K562 (cell line): ENCODE measurements around the gene TRMT1. TPM values are rescaled to one million over a fixed set of nuclear protein-coding genes. Genes with fewer than 3 reads are reported as not detected.

Experiments used
- CBFA2T3 ChIP-seq: fragments of 450-650 bp; IDR thresholded peaks from 2 replicates; pipeline ENCODE4 v1.6.1; 2017
- ETS1 ChIP-seq: conservative IDR thresholded peaks from 2 replicates; pipeline ENCODE4 v1.6.1; 2011; ENCODE audit warnings: low read depth, mild to moderate bottlenecking, low read length; ENCODE audit not compliant: control insufficient read depth
- HEY1 ChIP-seq: fragments of 250-450 bp; sonication (Bioruptor Pico); IDR thresholded peaks from 2 replicates; pipeline ENCODE4 v1.5.0; 2020; ENCODE audit warnings: mild to moderate bottlenecking, moderate library complexity, borderline replicate concordance
- LEF1 ChIP-seq: fragments of 450-650 bp; IDR thresholded peaks from 2 replicates; pipeline ENCODE4 v1.6.1; 2016; ENCODE audit warnings: mild to moderate bottlenecking
- MLLT1 ChIP-seq, 2 experiments: fragments of 450-650 bp; IDR thresholded peaks; 2 replicates each; pipeline ENCODE4 v1.6.1; 2016
- MYNN ChIP-seq, 2 experiments: sonication (generic); formaldehyde crosslinking in 1 of 2; IDR thresholded peaks; 2 replicates each; pipeline versions ENCODE4 v1.5.0 to v1.6.1; 2016 to 2020; ENCODE audit warnings: antibody characterized with exemption in 1 of 2, missing genetic modification reagents in 1 of 2
- NR1H2 ChIP-seq: sonication (generic); formaldehyde crosslinking; IDR thresholded peaks from 2 replicates; pipeline ENCODE4 v1.4.0; 2020; ENCODE audit warnings: mild to moderate bottlenecking, missing genetic modification reagents
- PCBP1 ChIP-seq: fragments of 200-400 bp; formaldehyde crosslinking; IDR thresholded peaks from 2 replicates; pipeline ENCODE4 v1.6.1; 2018; ENCODE audit warnings: mild to moderate bottlenecking, low read depth, low read length; ENCODE audit not compliant: poor library complexity, severe bottlenecking
- SMARCA4 ChIP-seq: fragments of 450-650 bp; IDR thresholded peaks from 2 replicates; pipeline ENCODE4 v1.6.1; 2016
- TAF1 ChIP-seq: IDR thresholded peaks from 2 replicates; pipeline ENCODE4 v1.6.1; 2011; ENCODE audit warnings: mild to moderate bottlenecking, low read length, moderate library complexity; ENCODE audit not compliant: insufficient read depth, control insufficient read depth, severe bottlenecking; ENCODE audit errors: extremely low read depth
- ZBTB12 ChIP-seq: fragments of 250-450 bp; sonication (Bioruptor Pico); IDR thresholded peaks from 2 replicates; pipeline ENCODE4 v1.4.0; 2020
- ZBTB8A ChIP-seq: fragments of 450-650 bp; IDR thresholded peaks from 2 replicates; pipeline ENCODE4 v1.6.1; 2018; ENCODE audit warnings: mild to moderate bottlenecking, moderate library complexity; ENCODE audit not compliant: partially characterized antibody
- ZFP36 ChIP-seq: fragments of 150-350 bp; IDR thresholded peaks from 2 replicates; pipeline ENCODE4 v1.6.1; 2018; ENCODE audit warnings: low read length, low read depth; ENCODE audit not compliant: partially characterized antibody
- ZNF277 ChIP-seq: fragments of 250-450 bp; sonication (Bioruptor Pico); IDR thresholded peaks from 2 replicates; pipeline ENCODE4 v1.8.0; 2022; ENCODE audit warnings: inconsistent platforms, mild to moderate bottlenecking, moderate library complexity, borderline replicate concordance
- polyA plus RNA-seq, 8 experiments: library from polyadenylated mRNA; depleted of rRNA in 4 of 8; stranded (reverse) in 5 of 8; unstranded in 3 of 8; fragments of >200 nt; fragmentation: Nextera tagmentation in 2 of 8; fragmentation: Illumina TruSeq in 1 of 8; extraction: Ambion mirVana in 2 of 8; extraction: Trizol in 1 of 8; gene quantifications; 2 replicates each; pipeline versions ENCODE4 v1.2.1 to v1.2.3, GENCODE V29; 2011 to 2014; ENCODE audit warnings: inconsistent platforms in 1 of 8, missing spikeins in 1 of 8
- total RNA-seq, 7 experiments: library from RNA; depleted of rRNA in 6 of 7; stranded (reverse); fragments of >200 nt in 6 of 7; fragmentation: Illumina TruSeq in 2 of 7; extraction: Trizol in 2 of 7; gene quantifications; 2 replicates each; pipeline versions ENCODE4 v1.2.1 to v1.2.3, GENCODE V29; 2011 to 2021; ENCODE audit warnings: low replicate concordance in 1 of 7
- TF ChIP-seq, protein P1 (sequence below): fragments of 450-650 bp; IDR thresholded peaks from 2 replicates; pipeline ENCODE4 v1.6.1; 2018; ENCODE audit warnings: mild to moderate bottlenecking, low read depth; ENCODE audit not compliant: partially characterized antibody
- TF ChIP-seq, protein P2 (sequence below): fragments of 250-450 bp; sonication (Bioruptor Pico); IDR thresholded peaks from 2 replicates; pipeline ENCODE4 v1.8.0; 2021; ENCODE audit warnings: moderate library complexity, mild to moderate bottlenecking, inconsistent platforms

TRMT1 gene
- total and polyA plus RNA-seq, 9 of the 15 experiments (the other 6 are each of a cell fraction or from before 2014, with no cell fraction given): 5.8 to 158 (median 54.3) TPM

- TF ChIP-seq ZBTB12 (CRISPR knock-in tag): no peak
- no peak for TF ChIP-seq ZBTB8A
- TF ChIP-seq NR1H2: no peak
- TF ChIP-seq ZFP36: no peak
- no peak for TF ChIP-seq ZNF277 (CRISPR knock-in tag)
- TF ChIP-seq TAF1: peak; percentile 51
- TF ChIP-seq PCBP1: no peak
- peak; percentile 67 for TF ChIP-seq LEF1
- no peak for TF ChIP-seq HEY1 (CRISPR knock-in tag)
- TF ChIP-seq ETS1: 0 out of 2 replicates have a peak, but pooled peaks have one; percentile 42
- TF ChIP-seq, protein P1, sequence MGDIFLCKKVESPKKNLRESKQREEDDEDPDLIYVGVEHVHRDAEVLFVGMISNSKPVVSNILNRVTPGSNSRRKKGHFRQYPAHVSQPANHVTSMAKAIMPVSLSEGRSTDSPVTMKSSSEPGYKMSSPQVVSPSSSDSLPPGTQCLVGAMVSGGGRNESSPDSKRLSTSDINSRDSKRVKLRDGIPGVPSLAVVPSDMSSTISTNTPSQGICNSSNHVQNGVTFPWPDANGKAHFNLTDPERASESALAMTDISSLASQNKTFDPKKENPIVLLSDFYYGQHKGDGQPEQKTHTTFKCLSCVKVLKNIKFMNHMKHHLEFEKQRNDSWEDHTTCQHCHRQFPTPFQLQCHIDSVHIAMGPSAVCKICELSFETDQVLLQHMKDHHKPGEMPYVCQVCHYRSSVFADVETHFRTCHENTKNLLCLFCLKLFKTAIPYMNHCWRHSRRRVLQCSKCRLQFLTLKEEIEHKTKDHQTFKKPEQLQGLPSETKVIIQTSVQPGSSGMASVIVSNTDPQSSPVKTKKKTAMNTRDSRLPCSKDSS: no peak
- peak; percentile 38; the same call in 1 of the 2 replicates for TF ChIP-seq CBFA2T3
- TF ChIP-seq, protein P2, sequence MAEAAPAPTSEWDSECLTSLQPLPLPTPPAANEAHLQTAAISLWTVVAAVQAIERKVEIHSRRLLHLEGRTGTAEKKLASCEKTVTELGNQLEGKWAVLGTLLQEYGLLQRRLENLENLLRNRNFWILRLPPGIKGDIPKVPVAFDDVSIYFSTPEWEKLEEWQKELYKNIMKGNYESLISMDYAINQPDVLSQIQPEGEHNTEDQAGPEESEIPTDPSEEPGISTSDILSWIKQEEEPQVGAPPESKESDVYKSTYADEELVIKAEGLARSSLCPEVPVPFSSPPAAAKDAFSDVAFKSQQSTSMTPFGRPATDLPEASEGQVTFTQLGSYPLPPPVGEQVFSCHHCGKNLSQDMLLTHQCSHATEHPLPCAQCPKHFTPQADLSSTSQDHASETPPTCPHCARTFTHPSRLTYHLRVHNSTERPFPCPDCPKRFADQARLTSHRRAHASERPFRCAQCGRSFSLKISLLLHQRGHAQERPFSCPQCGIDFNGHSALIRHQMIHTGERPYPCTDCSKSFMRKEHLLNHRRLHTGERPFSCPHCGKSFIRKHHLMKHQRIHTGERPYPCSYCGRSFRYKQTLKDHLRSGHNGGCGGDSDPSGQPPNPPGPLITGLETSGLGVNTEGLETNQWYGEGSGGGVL (CRISPR knock-in tag): no peak
- TF ChIP-seq MLLT1 (IDR thresholded peaks at IDR 0.05): 0 out of 4 replicates have a peak, but pooled peaks of 1 of the 2 experiments have one; percentile 12
- TF ChIP-seq MYNN (IDR thresholded peaks at IDR 0.05): no peak
- TF ChIP-seq MYNN (CRISPR knock-in tag; IDR thresholded peaks at IDR 0.05): no peak
- 0 out of 2 replicates have a peak, but pooled peaks have one; percentile 40 for TF ChIP-seq SMARCA4
These were observed 2.1 kb upstream of the TRMT1 start (continued) for GRCh38 chr19:13118424-13119193.
